Raji (cell line): Measurements from ENCODE around the gene TGM1.

ENCODE experiments used
- POLR2A ChIP-seq: IDR thresholded peaks from 2 replicates; pipeline ENCODE4 v1.6.1; 2011; ENCODE audit warnings: low read depth, low read length, control low read depth; ENCODE audit not compliant: insufficient read depth

The TGM1 gene

GRCh38 chr14:24236689-24237462 lies 26.1 kb downstream of the TGM1 start:
- TF ChIP-seq POLR2A, result no peak

- no peak for TF ChIP-seq POLR2A
Measured at GRCh38 chr14:24235804-24236688, 26.9 kb downstream of the TGM1 start.

GRCh38 chr14:24234095-24235005 lies 28.6 kb downstream of the TGM1 start:
- no peak for TF ChIP-seq POLR2A

- no peak for TF ChIP-seq POLR2A
Measured at GRCh38 chr14:24233538-24233866, 29.5 kb downstream of the TGM1 start.

- peak; percentile 54; the same call in 1 of the 2 replicates for TF ChIP-seq POLR2A
Measured at GRCh38 chr14:24232645-24233537, 30.1 kb downstream of the TGM1 start, which contains the start of gene GMPR2. TSS of gene GMPR2 (plus strand) at chr14:24232929. CDS start at chr14:24233254, 325 bp downstream.

GRCh38 chr14:24232121-24232644 lies 30.8 kb downstream of the TGM1 start, which contains the start of gene NEDD8:
TSS of gene NEDD8 (minus strand) at chr14:24232367. CDS start at chr14:24232267, 100 bp downstream.
- peak; percentile 66 for TF ChIP-seq POLR2A

- no peak for TF ChIP-seq POLR2A
Measured at GRCh38 chr14:24231263-24232120, 31.5 kb downstream of the TGM1 start.

- no peak for TF ChIP-seq POLR2A
Measured at GRCh38 chr14:24228902-24229301, 34.1 kb downstream of the TGM1 start.

- no peak for TF ChIP-seq POLR2A
Measured at GRCh38 chr14:24226473-24226872, 36.5 kb downstream of the TGM1 start.

- TF ChIP-seq POLR2A, result no peak
Measured at GRCh38 chr14:24224618-24225071, 38.3 kb downstream of the TGM1 start.

GRCh38 chr14:24219521-24219920 lies 43.5 kb downstream of the TGM1 start:
- TF ChIP-seq POLR2A, result no peak

GRCh38 chr14:24219080-24219479 lies 43.9 kb downstream of the TGM1 start:
- TF ChIP-seq POLR2A, result no peak

- TF ChIP-seq POLR2A, result no peak
Measured at GRCh38 chr14:24216345-24216699, 46.7 kb downstream of the TGM1 start.
